ENCODE data around the gene AGBL5.

The AGBL5 gene

DNA sequence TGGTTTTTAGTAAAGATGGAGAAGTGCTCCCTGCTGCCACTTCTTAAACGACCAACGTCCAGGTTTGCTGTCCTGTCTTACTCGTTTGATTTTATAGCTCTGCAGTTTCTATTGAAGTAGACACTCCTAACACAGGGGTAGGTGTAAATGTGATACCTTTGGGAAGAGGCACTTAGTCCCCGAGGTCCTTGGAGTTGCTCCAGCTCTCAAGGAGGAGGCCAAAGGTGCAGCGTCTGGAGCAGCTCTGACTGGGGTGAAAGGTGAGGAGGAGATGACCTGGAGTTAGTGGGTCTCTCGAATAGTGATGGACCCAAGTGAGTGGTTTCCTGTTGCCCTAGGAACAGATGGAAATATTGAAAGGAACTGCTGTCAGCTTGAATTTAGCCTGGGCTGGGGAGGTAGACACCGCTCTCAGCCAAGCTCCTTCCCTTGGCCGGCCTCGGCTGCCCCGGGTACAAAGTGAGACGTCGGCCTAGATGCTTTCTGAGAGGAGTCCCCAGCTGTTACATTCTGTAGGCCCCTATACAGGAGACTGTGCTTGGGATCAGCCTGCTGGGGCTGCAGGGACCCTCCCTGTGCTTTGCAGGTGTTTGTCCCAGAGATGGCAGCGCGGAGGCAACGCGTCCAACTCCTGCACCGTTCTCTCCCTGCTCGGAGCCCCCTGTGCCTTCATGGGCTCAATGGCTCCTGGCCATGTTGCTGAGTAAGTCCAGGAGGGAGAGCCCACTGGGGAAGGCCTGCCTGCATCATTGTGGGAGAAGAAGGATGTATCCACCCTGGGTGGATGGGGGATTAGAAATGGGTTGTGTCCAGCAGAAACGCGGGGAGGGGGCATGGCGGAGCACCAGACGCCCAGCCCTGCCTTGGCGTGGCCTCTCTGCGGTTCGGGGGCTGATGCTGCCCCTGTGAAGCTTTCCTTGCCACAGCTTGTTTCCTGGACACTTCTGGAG is 40.6 kb downstream of the AGBL5 start:
- no peak for DNase-seq (ENCODE audit: low read depth, low spot score)

GRCh38 chr2:27092696-27093429 is 41.4 kb downstream of the AGBL5 start:
- TF ChIP-seq, protein P1, sequence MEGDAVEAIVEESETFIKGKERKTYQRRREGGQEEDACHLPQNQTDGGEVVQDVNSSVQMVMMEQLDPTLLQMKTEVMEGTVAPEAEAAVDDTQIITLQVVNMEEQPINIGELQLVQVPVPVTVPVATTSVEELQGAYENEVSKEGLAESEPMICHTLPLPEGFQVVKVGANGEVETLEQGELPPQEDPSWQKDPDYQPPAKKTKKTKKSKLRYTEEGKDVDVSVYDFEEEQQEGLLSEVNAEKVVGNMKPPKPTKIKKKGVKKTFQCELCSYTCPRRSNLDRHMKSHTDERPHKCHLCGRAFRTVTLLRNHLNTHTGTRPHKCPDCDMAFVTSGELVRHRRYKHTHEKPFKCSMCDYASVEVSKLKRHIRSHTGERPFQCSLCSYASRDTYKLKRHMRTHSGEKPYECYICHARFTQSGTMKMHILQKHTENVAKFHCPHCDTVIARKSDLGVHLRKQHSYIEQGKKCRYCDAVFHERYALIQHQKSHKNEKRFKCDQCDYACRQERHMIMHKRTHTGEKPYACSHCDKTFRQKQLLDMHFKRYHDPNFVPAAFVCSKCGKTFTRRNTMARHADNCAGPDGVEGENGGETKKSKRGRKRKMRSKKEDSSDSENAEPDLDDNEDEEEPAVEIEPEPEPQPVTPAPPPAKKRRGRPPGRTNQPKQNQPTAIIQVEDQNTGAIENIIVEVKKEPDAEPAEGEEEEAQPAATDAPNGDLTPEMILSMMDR (IDR thresholded peaks at IDR 0.05; ENCODE audit: insufficient read depth, low read length, missing control alignments): no peak
- H3K4me3 ChIP-seq (ENCODE audit: low read depth, low read length): no peak overlapping the region
- ChIA-PET POLR2A (interaction anchor here (0.6 kb wide), 1 partner anchor 10 kb away, joined by 3 read pairs; no protein-coding TSS in a partner anchor), CTCF (interaction anchor here (1.0 to 4.0 kb wide), 11 partner anchors 10 to 210 kb away, joined by 3 to 33 read pairs (median 7); partner anchors contain the start of gene EMILIN1)
- no peak for DNase-seq (ENCODE audit: low read depth, low spot score)

More for the DNA sequence above, 40.6 kb downstream of the AGBL5 start:
- no peak overlapping the region for H3K4me3 ChIP-seq (ENCODE audit: low read depth, low read length)
- ChIA-PET CTCF (interaction anchor here (0.7 to 4.0 kb wide), 8 partner anchors 9 to 211 kb away, joined by 3 to 33 read pairs (median 11); partner anchors contain the start of gene EMILIN1), POLR2A (no interaction called here)
- TF ChIP-seq, protein P1 (IDR thresholded peaks at IDR 0.05; ENCODE audit: insufficient read depth, low read length, missing control alignments): no peak

DNA sequence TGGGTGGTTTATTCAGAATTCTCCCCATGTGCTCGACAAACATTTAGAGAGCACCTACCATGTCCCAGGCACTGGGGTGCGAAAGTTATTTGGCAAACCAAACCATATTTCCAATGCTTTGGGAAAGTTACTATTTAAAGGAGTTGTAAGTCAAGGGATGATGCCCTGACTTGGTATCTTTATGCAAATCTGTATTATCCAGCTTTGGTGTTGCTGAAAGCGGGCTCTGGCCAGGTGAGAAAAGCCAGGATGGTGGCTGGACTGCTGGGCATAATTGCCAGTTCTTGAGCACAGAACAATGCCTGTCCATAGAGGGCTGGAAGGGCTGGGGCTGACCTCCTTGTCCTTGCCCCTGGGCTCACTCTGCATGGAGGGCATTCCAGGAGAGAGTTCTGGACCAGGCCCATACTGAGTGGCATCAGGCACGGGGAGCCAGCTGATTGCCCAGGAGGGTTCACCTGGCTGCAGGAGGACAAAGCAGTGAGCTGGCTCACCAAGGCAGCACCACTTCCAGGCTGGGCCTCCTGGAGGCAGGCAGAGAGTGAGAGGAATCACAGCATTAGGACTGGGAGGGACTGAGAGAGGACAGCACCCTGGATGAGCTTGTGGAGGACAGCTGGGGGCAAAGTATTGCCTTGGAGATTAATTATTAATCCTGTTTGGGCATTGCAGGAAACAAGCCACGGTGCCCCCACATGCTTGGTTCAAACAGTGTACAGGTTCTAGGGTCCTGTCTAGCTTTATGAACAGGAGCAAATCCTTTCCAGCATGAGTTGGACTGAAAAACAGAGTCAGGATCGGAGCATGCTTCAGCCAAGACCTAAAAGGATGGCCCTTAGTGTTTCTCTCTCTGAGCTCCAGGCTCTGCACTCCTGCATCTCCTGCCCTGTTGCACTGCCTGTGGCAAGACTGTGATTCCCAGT is 42.2 kb downstream of the AGBL5 start:
- no peak overlapping the region for H3K4me3 ChIP-seq (ENCODE audit: low read depth, low read length)
- TF ChIP-seq, protein P1 (IDR thresholded peaks at IDR 0.05; ENCODE audit: insufficient read depth, low read length, missing control alignments): no peak
- ChIA-PET CTCF (interaction anchor here (0.8 to 4.0 kb wide), 9 partner anchors 9 to 209 kb away, joined by 3 to 33 read pairs (median 7); no protein-coding TSS in a partner anchor), POLR2A (interaction anchor here (0.6 kb wide), 1 partner anchor 11 kb away, joined by 3 read pairs; no protein-coding TSS in a partner anchor)
- DNase-seq (ENCODE audit: low read depth, low spot score): no peak

DNA sequence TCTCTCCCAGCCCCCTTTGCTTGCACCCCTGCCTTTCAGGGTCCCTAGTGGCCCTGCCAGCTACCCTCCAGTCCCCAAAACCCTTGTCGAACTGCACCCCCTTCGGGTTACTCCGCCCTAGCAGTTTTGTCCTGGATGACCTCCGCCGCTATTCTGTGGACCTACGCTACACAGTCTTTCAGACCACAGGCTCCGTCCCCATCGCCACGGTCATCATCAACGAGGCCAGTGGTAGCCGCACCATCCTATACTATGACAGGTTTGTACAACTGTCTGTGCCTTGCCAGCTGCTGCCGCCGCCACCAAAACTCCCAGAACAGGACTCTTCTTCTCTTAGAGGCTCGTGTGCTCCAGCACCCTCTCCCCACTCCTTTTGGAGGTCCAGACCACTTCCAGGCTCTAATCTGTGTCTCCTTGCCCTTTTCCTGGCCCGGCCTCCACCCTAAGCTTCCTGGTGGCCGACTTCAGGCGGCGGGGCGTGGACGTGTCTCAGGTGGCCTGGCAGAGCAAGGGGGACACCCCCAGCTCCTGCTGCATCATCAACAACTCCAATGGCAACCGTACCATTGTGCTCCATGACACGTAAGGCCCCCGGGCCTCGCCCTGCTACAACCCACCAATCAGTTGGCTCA is 43.0 kb downstream of the AGBL5 start:
- ChIA-PET CTCF (interaction anchor here (1.5 to 8.4 kb wide), 9 partner anchors 7 to 208 kb away, joined by 4 to 155 read pairs (median 23); partner anchors contain the start of gene KHK), POLR2A (no interaction called here)
- no peak overlapping the region for H3K4me3 ChIP-seq (ENCODE audit: low read depth, low read length)
- TF ChIP-seq, protein P1 (IDR thresholded peaks at IDR 0.05; ENCODE audit: insufficient read depth, low read length, missing control alignments): no peak
- no peak for DNase-seq (ENCODE audit: low read depth, low spot score)

- ChIA-PET CTCF (interaction anchor here (1.1 to 11.8 kb wide), 14 partner anchors 8 to 207 kb away, joined by 3 to 217 read pairs (median 12); partner anchors contain the start of genes DNAJC5G, KHK and TRIM54), POLR2A (no interaction called here)
- TF ChIP-seq, protein P1 (IDR thresholded peaks at IDR 0.05; ENCODE audit: insufficient read depth, low read length, missing control alignments): no peak
- DNase-seq (ENCODE audit: low read depth, low spot score): no peak
- H3K4me3 ChIP-seq (ENCODE audit: low read depth, low read length): no peak overlapping the region
Measured at GRCh38 chr2:27095427-27095744, 43.9 kb downstream of the AGBL5 start.

All from AG04449 (cell line).